Stimulated activated CD8-positive, alpha-beta memory T cell treated with anti-CD3 and anti-CD28 coated beads, Interleukin-4, amount 100 ng/mL, for 4 hours (primary cell): ENCODE results near the gene TTLL11.

ENCODE experiments used
- DNase-seq, 2 donors: peaks; one replicate each; pipeline ENCODE4 v3.0.0-alpha.2; 2020; ENCODE audit warnings: low read depth in 2 of 2, low spot score in 1 of 2

Gene TTLL11

DNA sequence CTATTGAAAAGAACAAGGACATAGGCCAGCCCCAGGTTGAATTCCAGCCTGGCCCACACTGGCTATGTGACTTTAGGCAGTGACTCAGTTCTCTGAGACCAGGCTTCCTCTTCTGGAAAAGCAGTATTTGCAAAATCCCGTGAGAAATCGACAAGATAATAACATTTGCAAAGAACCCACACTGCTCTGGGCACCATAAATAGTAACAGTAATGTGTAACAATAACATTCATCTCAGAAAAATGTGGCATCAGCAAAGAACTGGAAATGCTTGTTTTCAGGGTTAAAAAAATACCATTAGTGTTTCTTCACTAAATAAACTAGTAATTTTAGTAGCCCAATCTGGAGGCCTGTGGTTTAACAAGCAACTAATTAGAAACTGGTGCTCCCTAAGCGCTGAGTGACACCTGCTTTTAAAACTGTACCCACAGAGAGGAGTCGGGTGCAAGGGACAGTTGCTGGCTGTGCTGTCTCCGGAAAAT lies 148.4 kb downstream of the TTLL11 start:
- DNase-seq, result no peak

DNA sequence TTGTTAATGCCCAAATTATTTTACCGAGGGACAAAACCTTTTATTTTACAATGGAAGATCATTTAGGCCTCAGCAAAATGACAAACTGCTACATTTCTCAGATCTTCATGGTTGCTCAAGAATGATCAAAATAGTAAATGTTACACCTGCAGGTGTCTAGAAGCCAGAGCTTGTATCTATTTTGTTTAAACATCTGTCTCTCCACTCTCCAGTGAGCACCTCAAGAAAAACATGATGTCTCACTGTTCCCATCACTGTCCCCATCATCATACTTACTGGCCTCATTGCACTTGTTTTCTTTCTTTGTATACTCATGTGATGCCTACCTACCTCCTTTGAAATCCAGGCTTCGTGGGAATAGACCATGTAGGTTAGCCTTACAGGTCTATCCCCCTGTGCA lies 149.6 kb downstream of the TTLL11 start:
- DNase-seq, result no peak

DNA sequence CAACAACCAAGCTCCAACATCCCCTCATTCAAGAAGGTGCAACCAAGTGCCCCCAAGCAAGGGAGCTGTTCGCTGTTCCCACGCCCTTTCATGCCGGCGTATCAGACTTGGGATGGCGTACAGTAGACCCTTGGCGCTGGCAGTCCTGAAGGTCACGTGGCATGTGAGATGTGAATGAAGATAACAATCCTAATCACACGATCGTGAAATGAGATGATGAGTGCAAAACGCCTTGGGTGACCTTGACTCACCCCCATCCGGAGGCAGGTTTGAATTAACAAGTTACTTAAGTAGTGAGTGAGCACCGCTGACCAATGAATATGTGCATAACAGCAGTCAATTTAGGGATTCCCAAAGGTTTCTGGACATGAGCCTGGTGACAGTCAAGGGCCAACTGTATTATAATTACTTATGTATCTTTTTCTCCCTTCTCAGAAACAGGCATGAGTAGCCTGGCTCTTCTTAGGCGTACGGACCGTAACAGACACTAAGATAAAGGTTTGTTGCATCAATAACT lies 150.2 kb downstream of the TTLL11 start:
- no peak for DNase-seq

DNA sequence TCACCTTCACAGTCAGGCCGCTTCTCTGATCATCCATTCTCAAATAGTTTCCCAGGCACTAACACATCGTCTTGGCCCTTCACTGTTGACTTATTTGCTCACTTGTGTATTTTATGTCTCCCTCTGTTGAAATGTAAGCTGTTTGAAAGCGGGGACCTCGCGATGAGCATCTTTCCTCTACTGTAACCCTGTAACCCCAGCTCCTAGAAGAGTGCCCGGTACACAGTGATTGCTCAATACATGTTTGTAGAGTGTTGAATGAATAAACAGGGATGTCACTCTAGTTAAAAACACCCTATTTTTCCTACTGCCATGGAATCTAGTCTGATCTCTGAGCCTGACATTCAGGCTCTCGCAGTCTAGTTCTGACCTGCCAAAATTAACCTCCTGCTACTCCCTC lies 150.8 kb downstream of the TTLL11 start:
- DNase-seq, result no peak

DNA sequence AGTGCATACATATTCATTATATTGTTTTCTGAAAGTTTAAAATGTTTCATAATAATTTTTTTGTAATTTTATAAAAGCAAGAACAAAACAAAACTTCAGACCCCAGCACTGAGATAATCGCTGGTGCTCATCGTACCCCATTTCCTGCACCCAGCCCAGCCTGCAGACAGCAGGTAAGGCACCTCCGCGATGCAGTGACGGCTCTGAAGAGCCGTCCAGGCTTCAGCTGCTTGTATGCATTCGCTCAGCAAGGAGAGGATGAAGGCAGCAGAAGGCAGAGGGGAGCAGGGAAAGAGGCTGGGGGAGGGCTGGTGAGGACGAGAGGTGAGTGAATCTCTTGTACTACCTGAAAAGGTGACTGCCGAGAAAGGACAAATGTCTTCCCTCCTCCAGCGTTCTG lies 153.5 kb downstream of the TTLL11 start:
- DNase-seq, result no peak

DNA sequence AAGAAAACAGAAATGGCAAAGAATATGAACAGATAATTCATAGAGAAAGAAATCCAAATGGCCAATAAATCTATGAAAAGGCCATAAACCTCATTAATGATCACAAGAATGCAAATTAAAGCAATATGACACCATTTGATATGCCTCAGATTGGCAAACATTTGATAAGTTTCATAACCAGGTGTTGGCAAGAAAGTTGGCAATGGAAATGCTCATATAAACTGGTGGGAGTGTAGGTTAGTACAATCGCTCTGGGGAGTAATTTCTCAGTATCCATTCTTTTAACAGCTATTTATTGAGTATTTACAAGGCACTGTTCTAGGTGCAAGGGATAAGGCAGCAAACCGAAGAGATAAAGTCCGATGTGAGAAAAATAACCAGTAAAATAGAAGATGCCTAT lies 154.5 kb downstream of the TTLL11 start:
- no peak for DNase-seq

DNA sequence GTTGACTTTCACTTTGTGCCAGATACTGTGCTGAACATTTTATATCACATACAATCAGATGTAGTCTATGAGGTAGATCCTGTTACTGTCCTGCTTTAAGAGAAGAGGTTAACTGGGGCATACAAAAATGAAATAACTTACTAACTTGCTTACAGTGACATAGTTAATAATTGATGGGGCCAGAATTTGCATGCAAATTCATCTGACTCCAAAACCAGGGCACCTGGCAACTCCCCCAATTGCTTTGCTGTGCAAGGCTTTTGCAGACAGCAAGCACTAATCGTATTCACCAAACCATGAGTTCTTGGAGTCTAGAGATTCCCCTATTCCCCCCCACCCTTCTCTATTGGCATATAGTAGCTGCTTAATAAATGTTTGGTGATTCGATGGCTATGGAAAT lies 155.9 kb downstream of the TTLL11 start:
- no peak for DNase-seq

DNA sequence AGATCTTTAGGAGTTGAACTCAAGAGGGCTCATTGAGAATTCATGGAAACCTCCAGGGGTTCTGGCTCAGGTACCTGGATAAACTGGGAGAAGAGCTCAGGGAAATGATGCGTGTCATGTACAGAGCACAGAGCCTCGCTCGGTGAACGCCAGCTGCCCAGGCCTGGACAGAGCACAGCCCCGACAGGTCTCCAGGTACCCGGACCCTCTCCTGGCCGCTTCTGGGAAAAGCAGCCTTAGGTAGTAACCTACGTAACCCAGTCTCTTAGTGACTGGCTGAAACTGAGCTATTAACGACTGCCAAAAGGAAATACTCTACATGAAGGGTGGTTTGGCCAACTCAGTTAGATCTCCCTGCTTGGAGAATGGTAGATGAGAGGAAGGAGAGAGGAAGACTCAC lies 157.4 kb downstream of the TTLL11 start:
- DNase-seq, result no peak

DNA sequence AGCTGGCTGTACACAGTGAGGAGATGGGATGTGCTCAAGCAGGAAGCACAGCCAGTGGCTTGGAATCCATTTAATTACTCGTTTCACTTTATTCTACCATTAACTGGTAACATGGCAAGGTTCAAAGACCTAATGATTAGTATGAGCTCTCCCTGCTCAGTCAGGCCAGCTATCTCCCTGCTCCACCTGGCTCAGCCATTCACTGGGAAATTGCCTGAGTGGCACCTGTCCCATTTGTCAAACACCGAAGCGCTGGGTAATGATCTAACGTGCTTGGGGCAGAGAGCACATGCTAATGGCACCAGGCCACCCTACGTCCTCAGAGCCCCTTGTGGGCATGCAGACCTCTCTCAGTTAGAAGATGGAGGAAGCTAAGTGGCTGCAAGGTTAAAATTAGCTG lies 162.2 kb downstream of the TTLL11 start:
- DNase-seq, result no peak

DNA sequence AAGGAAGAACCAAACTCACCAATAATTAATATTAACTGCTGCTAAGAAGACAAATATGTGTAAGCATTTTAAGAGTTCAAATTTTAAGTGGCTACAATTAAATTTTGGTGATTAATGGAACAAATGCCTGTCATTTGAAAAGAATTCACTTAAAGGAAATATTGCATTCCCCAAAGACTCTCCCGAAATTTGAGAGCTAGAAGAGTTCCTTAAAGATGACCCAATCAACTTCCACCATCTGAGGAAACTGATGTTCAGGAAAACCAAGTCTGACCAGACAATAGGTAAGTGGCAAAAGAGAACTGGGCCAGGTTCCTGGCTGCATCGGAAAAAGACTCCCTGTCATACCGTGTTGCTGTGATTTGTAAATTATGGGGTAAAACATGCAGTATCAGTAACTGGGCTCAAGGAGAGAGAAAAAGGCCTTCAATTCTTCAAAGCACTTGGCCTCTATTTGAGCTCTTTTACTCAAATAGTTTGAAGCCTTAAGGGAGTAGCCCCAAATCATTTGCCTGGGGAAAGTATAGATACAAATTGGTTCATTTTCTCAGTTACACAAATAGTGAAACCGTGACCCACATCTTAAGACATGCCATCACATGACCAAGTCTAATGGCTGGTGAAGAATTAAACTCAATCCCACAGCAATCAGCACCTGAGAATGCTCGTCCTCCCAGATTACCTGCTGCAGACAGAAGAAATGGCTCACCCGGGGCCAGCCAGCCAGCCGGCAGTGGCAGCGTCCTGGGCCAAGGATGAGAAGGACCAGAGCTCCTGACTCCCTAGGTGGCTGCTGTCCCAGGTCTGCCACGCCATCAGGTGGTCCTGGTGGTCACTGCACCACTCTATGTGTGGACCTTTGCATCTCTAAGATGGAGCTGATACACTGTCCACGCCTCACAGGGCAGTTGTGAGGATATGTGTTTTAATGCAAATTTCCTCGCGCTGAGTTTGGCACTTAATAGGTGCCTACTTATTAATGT lies 162.9 kb downstream of the TTLL11 start:
- DNase-seq, result no peak

DNA sequence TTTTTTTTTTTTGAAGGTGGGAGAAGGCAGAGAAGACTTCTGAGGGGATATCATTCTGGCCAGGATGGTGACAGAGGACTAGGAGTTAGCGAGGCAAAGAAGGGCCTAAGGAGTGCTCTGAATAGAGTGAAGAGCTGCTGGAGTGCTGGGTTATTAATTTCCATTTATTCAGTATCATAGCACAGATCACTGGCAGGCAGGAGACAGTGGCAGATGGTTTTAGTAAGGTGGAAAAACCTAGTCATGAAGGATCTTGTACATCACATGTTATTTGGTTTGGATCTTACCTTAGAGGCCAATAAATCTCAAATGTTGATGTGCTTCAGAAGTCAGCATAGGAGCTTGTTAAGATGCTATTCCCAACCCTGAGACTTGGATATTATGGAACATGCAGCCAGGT lies 165.5 kb downstream of the TTLL11 start:
- no peak for DNase-seq

DNA sequence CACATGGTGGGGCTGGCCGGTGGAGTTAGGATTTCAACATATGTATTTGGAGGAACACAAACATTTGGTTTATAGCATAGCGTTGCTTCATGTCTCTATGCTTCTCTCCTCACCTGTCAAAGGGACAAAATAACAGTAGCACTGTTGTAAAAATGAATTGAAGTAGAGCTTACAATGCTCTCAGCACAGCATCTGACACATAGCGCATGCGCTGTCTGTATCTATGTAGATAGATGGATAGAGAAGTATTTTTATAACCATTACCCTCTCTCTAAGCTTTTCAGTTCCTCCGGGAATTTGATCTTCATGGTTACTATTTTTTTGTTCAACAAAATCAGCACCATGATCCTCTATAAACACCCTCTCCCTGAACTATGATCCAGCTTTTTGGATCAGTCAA lies 166.0 kb downstream of the TTLL11 start:
- no peak for DNase-seq

DNA sequence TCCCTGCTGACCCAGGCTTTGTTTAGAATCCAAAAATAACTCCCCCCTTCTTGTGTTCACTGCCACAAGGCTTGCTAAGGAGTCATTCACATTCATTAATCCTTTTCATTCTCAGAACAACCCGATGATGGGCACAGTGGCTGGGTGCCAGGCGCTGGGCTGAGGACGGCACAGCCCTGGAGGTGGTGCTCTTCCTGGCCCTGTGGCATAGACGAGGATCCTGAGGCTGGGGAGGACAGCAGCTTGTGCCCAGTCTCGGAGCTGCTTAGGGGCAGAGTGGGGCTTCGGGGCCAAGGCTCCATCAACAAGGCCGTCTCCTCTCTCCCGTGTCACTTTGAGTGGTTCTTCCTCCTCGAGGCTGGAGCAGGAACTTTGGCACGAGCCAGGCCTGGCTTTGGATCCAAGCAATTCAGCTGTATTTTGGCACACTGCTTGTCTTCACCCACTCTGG lies 166.7 kb downstream of the TTLL11 start:
- DNase-seq, result no peak

DNA sequence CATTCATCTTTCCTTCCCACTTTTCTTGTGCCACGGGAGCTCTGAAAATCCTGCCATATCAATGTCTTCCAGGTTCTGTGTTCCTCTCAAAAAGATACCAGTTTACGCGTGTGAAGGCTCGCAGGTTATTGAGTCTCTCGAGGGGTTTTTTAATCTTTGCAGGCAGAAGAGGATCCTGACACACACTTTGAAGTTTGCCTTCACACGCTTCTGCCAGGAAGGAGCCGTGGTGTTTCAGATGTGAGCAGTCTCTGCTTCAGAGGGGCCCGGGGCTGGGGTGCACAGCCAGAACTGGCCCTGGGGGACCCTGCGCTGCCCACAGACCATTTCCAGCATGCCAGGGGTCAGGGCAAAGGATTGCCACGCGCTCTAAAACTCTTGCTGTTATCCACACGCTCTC lies 167.2 kb downstream of the TTLL11 start:
- no peak for DNase-seq

DNA sequence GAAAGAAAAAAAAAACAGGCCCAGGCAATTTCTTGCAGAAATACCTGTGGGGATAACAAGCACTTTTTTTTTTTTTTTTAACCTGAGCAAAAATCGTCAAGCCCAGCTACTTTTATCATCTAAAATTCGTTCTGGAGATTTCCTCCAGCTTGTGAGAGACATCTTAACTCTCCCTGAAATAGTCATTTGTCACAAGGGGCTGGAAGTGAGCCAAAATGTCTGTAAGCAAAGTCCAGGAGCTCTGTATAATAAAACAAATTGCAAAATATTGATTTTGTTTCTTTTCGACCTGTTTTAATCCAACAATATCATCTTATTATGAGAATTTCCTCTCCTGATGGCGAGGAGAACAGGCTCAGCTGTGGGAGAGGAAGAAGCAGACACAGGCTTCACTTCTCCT lies 168.4 kb downstream of the TTLL11 start:
- DNase-seq, result no peak

DNA sequence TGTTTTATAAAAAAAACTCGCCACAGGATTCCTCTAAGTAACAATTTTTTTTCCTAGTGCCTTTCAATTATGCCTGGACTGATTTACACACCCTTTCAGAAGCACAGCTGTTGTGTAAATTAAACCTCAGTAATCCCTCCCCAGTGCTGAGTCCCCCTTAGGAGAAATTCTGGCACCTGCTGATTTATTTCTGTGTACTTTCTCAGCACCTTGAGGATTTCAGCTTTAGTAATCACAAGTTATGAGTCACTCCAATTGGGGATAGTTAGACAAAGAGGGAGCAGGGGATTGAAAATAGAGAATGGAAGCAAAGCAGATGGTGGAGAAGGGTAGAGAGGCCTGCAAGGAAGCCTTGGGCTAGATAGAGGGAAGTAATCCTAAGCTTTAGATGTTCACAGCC lies 171.7 kb downstream of the TTLL11 start:
- no peak for DNase-seq

DNA sequence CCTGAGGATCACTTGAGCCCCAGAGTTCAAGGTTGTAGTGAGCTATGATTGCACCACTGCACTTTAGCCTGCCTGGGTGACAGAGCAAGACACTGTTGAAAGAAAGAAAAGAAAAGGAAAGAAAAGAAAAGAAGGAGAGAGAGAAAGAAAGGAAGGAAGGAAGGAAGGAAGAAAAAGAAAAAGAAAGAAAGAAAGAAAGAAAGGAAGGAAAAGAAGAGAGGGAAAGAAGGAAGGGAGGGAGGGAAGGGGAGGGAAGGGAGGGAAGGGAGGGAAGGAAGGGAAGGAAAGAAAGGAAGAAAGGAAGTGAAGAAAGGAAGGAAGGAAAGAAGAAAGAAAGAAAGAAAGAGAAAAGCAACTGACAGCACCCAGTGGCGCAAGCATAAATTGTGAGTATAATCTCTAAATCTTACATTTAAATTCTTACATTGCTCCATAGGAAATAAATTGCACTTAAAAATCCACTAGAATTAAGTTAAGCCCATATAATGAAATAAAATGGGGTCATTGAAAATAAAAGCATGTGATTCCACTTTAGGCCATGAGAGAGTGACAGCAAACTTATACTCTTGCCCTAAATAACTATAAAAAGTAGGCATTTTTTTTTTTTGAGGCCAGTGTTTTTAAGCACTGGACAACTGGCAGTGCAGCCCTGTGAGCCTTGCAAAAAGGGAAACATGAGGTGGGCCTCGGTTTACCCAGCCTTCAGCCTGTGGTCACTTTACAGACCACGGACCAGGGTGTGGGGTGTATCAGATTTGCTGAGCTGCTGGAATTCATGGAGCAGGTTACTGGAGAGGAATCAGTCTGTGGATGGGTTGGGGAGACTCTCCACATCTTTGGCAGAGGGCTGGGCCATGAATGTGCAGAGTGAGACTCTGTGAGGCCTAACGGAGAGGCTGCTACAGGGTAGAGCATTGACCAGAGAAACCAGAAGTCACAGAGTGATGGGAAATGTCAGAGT lies 175.5 kb downstream of the TTLL11 start:
- no peak for DNase-seq

DNA sequence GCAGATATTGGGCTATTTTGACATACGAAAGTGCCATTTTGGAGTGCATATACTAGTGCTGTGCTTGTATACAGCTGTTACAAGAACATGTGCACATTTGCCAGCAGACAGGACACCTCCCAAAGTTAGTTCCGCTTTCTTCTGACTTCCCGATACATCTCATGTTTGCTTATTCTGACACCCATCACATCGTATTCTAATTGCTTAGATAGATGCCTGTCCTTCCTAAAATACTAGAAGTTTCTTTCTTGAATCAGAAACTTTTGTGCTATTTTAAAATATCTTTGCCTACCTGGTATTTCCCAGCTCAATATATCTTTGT lies 177.8 kb downstream of the TTLL11 start:
- DNase-seq, result no peak

DNA sequence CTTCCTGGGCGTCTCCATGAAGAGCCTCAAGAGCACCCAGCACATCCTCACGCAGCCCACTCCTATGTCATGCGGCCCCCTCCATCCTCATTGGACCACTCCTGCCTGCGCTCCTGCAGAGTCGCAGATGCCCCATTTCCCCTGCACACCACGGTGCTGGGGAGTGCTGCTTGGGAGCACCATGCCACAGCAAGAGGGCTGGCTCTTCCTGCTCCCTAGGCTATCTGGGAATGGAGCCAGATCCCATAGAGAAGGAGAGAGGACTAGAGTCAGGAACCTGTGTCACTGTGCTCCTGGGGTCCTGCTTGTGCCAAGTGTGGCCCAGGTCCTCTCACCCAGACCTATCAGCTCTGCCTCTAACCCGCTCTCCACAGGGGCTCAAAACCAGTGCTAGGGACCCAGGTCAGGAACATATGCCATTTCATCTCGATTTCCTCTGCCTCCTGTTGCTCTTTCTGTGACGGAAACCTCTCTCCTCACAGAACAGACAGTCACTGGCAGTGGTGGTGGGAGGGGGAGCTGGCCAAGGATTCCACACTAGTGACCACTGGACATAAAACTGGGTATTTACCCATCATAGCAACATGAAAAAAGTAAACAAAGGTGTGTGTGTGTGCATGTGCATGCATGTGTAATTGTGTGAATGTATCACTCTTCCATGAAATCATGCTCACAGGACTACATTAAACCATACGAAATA lies 178.4 kb downstream of the TTLL11 start:
- no peak for DNase-seq

DNA sequence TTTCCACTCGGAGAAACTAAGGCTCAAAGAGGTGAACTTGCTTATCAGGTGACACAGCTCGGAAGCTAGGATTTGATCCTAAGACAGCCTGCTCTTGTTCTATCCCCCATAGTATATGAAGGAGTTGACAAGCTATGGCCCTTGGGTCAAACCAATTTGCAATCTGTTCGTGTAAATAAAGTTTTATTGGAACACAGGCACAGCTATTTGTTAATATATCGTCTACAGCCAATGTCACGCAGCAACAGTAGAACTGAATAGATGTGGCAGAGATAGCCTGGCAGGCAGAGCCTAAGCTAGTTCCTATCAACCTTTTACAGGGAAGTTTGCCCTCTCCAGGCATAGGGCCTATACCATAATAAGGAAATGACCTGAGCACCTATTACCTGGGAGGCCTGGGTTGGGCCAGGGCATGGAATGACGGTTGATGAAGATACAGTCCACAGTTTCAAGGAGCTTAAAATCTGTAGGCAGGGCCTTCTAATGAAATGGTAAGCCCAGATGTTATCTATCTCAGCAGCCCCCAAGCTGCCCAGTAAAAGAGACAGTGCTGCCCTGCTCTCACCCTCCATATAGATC lies 179.0 kb downstream of the TTLL11 start:
- no peak for DNase-seq
